Suprapubic skin (tissue), 4 donors: ENCODE results near the gene NR2F1. TPM values are rescaled to one million over a fixed set of nuclear protein-coding genes. Genes with fewer than 3 reads are reported as not detected.

Experiments used
- DNase-seq, 2 donors: peaks; one replicate each; pipeline ENCODE4 v3.0.0-alpha.2; 2019; ENCODE audit warnings: low spot score in 2 of 2
- H3K27ac ChIP-seq: fragments of 200-600 bp; sonication (generic); one replicate; pipeline ENCODE4 v1.5.1; 2019
- H3K27me3 ChIP-seq: fragments of 200-600 bp; sonication (generic); one replicate; pipeline ENCODE4 v1.5.1; 2019
- H3K36me3 ChIP-seq: fragments of 200-600 bp; sonication (generic); one replicate; pipeline ENCODE4 v1.5.1; 2019
- H3K4me1 ChIP-seq: fragments of 200-600 bp; sonication (generic); one replicate; pipeline ENCODE4 v1.5.1; 2019
- H3K4me3 ChIP-seq: fragments of 200-600 bp; sonication (generic); one replicate; pipeline ENCODE4 v1.5.1; 2019; ENCODE audit warnings: mild to moderate bottlenecking
- H3K9me3 ChIP-seq: fragments of 200-600 bp; sonication (generic); one replicate; pipeline ENCODE4 v1.5.1; 2019
- CTCF ChIP-seq, 2 donors: fragments of 200-600 bp in 1 of 2; fragments of 450-650 bp in 1 of 2; sonication (generic) in 1 of 2; IDR thresholded peaks; one replicate each; pipeline ENCODE4 v1.5.1; 2016 to 2019; ENCODE audit warnings: antibody characterized with exemption in 2 of 2, mild to moderate bottlenecking in 1 of 2, moderate library complexity in 1 of 2
- EP300 ChIP-seq: sonication (generic); formaldehyde crosslinking; IDR thresholded peaks from one replicate; pipeline ENCODE4 v1.6.1; 2017; ENCODE audit warnings: antibody characterized with exemption
- POLR2A ChIP-seq, 2 donors: fragments of 450-650 bp; IDR thresholded peaks; one replicate each; pipeline ENCODE4 v1.6.1; 2017; ENCODE audit warnings: antibody characterized with exemption in 2 of 2, mild to moderate bottlenecking in 2 of 2, moderate library complexity in 2 of 2
- POLR2AphosphoS5 ChIP-seq, 3 donors: sonication (generic); formaldehyde crosslinking; IDR thresholded peaks; one replicate each; pipeline ENCODE4 v1.6.1; 2017; ENCODE audit warnings: antibody characterized with exemption in 3 of 3
- WGBS: methylation state at CpG from one replicate; pipeline ENCODE4 v1.1.5; 2018; 5-methylcytosine and 5-hydroxymethylcytosine counted together
- total RNA-seq, 4 donors: library from RNA; depleted of rRNA; stranded (reverse); fragments of >200 nt; gene quantifications; one replicate each; pipeline ENCODE4 v1.1.0, GENCODE V29; 2016

NR2F1 gene
- total RNA-seq, 4 donors from 2014 or later = 0.49 to 3.1 (median 1.3) TPM

DNA sequence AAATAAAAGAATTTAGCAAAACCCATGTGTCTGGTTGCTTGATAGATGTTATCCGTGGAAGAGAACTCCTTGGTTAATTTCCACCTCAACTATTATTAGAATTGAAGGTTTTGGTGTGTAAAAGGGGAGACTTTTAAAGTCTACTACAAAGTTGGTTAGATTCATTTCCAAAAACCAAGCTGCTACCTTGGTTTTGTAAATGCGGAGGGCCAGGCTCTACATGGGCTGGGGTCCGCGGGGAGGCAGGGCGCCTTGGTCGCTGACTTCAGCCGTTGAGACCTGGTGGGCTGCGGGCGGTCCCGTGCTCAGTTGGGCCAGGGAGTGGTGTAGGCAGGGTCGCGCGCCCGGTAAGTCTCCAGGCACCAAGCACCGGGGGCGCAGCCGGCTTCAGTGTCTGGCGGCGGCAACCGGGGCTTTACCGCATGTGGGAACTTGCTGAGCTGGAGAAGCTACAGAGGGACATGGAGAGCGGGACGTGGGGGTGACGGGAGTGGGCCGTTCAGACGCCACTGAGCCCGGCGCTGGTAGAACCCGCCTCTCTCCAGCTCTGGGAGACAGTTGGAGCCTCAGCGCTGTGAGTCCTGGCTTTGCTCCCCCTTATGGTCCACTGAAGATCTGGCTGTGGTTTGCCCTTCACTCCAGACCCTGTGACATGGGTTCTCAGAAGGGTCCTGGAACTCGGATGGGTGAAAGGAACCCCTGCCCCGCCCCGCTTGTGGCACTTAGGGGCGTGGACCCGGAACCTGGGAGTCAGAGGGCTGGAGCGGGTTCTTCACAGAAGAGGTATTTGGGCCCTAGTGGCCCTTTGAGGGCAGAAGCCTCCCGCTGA is 11.8 kb downstream of the NR2F1 start:
- Histone ChIP-seq H3K4me3 (no peak overlapping the region), H3K9me3 (no peaks in the 10 kb centered on the region), H3K4me1 (peaks cover 13% of the 10 kb centered on the region), H3K27me3 (peaks cover 70% of the 10 kb centered on the region), H3K27ac (no peak overlapping the region), H3K36me3 (no peaks in the 10 kb centered on the region)
- no peak for DNase-seq
- no peak for TF ChIP-seq EP300
- TF ChIP-seq CTCF (IDR thresholded peaks at IDR 0.05) = no peak
- no peak for TF ChIP-seq POLR2AphosphoS5 (IDR thresholded peaks at IDR 0.05)
- TF ChIP-seq POLR2A (IDR thresholded peaks at IDR 0.05) = no peak
- WGBS = 55% methylated on average over 16 of the region's 37 CpGs

DNA sequence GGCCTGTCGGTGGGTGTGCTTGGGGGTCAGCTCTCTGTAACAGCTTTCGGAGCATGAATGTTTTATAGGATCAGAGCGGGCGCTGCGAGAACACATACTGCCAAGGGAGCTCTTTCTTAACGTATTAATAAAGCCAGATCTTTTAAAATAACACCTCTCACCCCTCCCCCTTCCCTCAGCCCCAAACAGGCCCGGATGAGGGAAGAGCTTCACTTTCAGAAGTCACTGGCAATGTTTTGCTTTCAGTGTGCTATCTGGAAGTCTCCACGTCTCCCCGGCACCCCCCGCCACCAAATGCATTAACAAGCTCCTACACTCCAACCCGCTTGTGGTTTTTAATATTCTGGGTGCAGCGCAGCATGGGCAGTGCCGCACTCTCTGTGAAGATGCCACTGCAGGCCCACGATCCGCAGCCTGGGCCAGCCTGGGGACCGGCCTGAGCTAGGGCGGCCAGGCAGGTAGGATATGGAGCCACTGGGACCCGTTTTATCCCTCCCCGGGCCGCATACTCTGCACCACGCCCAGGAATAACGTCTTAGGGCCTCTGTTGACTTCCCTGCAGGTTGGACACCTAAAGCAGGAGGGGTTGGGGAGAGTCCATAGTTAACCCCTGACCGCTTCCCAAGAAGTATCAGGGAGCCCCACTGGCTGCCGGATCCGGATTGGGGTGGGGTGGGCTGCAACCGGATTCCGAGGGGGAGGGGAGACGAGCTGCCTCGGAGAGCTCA is 12.6 kb downstream of the NR2F1 start:
- H3K9me3 ChIP-seq = no peaks in the 10 kb centered on the region
- H3K36me3 ChIP-seq = no peaks in the 10 kb centered on the region
- H3K4me1 ChIP-seq = peaks cover 13% of the 10 kb centered on the region
- no peak overlapping the region for H3K27ac ChIP-seq
- WGBS = 57% methylated on average over 29 of the region's 29 CpGs
- no peak overlapping the region for H3K4me3 ChIP-seq
- no peak for TF ChIP-seq CTCF (IDR thresholded peaks at IDR 0.05)
- no peak for TF ChIP-seq POLR2AphosphoS5 (IDR thresholded peaks at IDR 0.05)
- TF ChIP-seq POLR2A (IDR thresholded peaks at IDR 0.05) = no peak
- TF ChIP-seq EP300 = no peak
- H3K27me3 ChIP-seq = peaks cover 78% of the 10 kb centered on the region
- no peak for DNase-seq

- Histone ChIP-seq H3K27ac (no peak overlapping the region), H3K4me1 (peaks cover 13% of the 10 kb centered on the region), H3K4me3 (no peak overlapping the region), H3K9me3 (no peaks in the 10 kb centered on the region), H3K27me3 (peaks cover 85% of the 10 kb centered on the region), H3K36me3 (no peaks in the 10 kb centered on the region)
- WGBS = 58% methylated on average over 7 of the region's 14 CpGs
- no peak for TF ChIP-seq POLR2A (IDR thresholded peaks at IDR 0.05)
- no peak for DNase-seq
Observed at GRCh38 chr5:93596310-93596675, 13.3 kb downstream of the NR2F1 start.

- Histone ChIP-seq H3K27ac (no peak overlapping the region), H3K9me3 (no peaks in the 10 kb centered on the region), H3K36me3 (no peaks in the 10 kb centered on the region), H3K27me3 (peaks cover 91% of the 10 kb centered on the region), H3K4me1 (peaks cover 13% of the 10 kb centered on the region), H3K4me3 (no peak overlapping the region)
- WGBS = 37% methylated on average over 12 of the region's 40 CpGs
- TF ChIP-seq EP300 (no peak), POLR2A (IDR thresholded peaks at IDR 0.05) (no peak), POLR2AphosphoS5 (IDR thresholded peaks at IDR 0.05) (no peak), CTCF (IDR thresholded peaks at IDR 0.05) (no peak)
- DNase-seq = no peak
Observed at GRCh38 chr5:93596676-93597490, 13.9 kb downstream of the NR2F1 start.

DNA sequence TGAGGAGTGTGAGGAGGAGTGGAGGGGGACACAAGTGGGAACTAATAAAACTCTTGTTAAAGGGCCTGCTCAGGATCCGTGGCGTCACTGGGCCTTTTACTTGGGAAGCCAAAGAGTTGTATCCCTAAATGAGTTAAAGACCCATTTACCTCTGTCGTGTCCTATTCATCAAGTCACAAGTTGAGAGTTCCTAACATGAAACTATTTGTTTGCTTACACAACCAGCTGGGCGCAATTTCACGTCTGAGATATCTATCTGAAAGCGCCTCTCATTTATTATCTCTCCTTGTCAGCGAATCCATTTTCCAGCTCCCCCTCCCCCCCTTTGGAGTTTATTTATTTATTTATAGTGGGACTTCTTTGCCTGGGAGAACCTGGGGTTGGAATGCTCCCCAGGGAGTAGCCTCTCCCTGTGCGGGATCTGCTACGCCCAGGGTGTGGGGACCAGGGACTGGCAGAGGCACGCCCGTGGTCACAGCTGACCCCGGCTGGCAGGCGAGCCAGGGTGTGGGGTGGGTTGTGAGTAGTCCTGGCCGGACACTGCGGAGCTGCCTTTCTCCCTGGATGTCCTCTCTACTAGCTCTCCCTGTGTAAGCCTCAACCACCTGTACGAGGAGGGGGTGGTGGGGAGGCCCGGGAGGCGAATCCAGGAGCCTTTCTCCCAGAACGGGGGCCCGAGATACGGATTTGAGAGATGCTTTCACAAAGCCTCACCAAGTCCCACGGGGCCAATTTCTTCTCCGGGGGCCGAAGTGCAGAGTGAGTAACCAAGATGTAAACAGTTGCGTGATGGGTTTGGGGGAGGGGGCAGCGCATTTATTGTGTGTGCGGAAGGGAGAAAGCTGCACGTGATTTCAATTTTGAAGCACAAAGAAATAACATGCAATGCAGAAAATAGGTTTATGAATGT is 15.3 kb downstream of the NR2F1 start:
- 43% methylated on average over 28 of the region's 28 CpGs for WGBS
- no peak for TF ChIP-seq EP300
- TF ChIP-seq POLR2A (IDR thresholded peaks at IDR 0.05) = no peak
- no peak for TF ChIP-seq POLR2AphosphoS5 (IDR thresholded peaks at IDR 0.05)
- TF ChIP-seq CTCF (IDR thresholded peaks at IDR 0.05) = no peak
- Histone ChIP-seq H3K4me3 (no peak overlapping the region), H3K27ac (no peak overlapping the region), H3K4me1 (peaks cover 13% of the 10 kb centered on the region), H3K9me3 (no peaks in the 10 kb centered on the region), H3K36me3 (no peaks in the 10 kb centered on the region), H3K27me3 (peaks cover 99% of the 10 kb centered on the region)
- no peak for DNase-seq
